ENCODE measurements around the gene CHRDL1. TPM values are rescaled to one million over a fixed set of nuclear protein-coding genes. Genes with fewer than 3 reads are reported as not detected.

The CHRDL1 gene
- total RNA-seq, 1 donor from 2014 or later: 4.4 TPM

DNA sequence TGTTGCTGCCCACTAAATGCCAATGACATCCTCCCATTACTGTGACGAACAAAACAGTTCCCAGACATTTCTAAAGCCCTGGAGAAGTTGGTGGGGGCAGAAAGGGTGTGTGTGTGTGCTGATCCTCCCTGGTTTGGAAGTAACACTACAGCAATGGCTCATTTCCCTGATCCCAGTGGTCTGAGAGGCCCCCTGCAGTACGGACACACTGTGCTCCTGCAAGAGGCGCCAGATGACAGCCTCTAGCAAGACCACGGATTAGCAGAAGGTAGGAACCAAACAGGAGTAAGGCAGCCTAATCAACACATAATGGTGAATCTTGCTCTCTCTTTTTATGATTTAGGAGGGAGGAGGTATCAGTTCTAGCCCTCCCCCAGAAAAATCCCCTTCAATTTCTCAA is 49.6 kb downstream of the CHRDL1 start:
- intact Hi-C loops (cut with micrococcal nuclease): no loop called here
- DNase-seq (no peak), ATAC-seq (no peak)

DNA sequence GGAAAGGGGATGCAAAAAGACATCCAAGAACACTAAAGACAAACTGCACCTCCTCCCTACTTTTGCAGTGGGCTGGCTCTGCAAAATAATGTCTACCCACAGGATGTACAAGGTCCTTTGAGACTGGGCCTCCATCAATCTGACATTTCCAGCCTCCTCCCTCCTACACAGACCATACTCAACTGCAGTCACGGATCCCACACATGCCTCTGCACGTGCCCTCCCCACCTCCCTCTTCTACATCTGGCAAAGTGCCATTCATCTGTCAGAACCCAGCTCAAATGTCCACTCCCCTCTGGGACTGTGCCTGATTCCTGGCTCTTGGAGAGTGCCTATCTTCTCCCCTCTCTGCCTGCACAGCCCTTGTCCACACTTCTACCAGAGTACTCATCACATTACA is 50.3 kb downstream of the CHRDL1 start:
- intact Hi-C loops (cut with micrococcal nuclease): no loop called here
- ATAC-seq (no peak), DNase-seq (no peak)

DNA sequence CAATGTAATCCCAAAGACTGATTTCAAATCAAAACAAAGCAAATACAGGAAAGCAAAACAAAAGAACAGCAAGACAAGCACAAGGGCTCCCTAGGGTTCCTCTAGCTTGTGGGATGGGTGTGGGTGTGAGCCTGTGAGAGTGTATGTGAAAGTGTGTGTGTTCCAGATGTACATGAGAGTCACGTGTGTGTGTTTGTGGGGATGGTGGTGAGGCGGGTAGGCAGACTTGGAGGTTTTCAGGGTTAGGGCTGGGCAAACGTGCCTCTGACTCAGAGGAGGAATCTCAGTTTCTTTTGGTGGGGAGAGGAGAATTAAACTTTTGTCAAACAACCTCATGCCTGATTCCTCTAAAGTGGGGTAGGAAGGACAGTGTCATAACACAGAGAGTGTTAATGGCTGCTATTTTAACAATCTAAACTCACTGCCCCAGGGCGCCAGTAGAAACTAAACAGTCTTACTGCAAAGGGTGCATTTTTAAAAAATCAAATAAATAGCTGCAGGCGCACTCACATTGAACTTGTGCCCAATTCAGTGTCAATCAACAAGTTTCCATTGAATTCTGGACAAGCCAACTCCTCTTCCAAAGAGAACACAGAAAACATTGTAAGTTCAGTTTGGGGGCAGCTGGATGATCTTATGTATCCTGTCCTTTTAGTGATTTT is 51.8 kb downstream of the CHRDL1 start:
- DNase-seq (no peak), ATAC-seq (no peak)
- intact Hi-C loops (cut with micrococcal nuclease): no loop called here

- intact Hi-C loops (cut with micrococcal nuclease): no loop called here
- no peak for DNase-seq
- ATAC-seq: no peak
Observed at GRCh38 chrX:110741213-110741796, 54.3 kb downstream of the CHRDL1 start.

DNA sequence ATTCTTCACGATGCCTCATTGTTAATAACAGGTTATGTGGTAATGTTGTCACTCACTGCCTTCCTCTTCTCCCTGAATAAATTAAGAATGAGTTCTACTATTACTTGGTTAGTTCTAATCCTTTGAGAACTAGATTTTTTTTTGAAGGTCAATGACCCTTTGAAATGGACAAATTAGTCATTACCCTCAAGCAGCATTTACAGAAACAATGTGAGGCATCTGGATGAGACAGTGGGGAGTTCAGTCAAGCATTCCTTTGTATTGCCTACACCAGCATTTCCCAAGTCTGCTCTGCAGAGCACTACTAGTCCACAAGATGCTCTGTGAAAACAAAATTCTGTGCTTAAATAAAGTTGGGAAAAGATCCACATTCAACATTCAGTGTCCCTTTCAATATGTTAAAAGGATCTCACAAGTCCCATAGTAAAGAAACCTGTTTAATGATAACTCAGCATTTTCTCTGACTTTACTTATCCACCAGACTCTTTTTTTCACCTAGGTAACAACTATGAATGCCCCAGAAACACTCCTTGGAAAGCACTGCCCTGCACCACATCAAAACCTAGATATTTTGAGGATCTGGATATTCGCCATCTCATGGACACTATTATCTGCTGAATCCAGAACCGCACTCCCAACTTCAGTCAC is 60.6 kb downstream of the CHRDL1 start:
- ATAC-seq (no peak), DNase-seq (no peak)
- intact Hi-C loops (cut with micrococcal nuclease): no loop called here

DNA sequence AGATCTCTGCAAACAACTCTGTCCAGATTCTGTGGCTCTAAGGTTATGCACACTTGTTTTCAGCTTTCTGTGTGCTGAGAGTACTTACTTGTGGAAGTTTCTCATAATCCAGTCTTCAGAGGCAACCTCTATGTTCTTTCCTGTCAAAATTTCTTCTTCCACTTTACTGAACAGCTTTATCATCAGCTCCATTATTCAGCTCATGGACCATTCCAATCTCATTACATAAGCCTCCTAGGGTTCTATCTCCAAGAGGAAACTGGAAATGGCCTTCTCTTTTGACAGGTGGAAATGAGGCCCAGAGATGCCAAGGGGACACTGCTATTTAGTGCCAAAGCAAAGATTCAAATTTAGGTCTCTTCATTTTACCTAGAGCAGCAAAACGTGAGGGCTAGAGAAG is 61.3 kb downstream of the CHRDL1 start:
- no peak for ATAC-seq
- intact Hi-C loops (cut with micrococcal nuclease): no loop called here

DNA sequence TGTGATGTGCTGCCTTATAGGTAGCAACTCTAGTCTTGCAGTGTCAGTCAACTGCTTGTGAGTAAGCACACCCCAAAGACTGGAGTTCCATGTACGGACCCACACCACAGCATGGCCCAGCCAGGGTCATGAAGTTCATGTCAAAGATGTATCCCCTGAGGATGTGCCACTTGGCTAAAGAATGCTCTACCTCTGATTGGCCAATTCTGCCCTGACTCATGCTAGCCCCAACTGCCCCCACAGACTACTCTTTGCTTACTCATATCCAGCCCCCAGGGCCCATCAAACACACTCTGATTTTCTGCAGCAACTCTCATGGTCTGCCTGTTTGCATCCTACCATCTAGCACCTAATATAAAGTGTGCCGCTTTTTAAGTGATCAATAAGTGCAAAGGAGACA is 62.5 kb downstream of the CHRDL1 start:
- DNase-seq (no peak), ATAC-seq (no peak)
- intact Hi-C loops (cut with micrococcal nuclease): no loop called here

More for the DNA sequence above, 61.3 kb downstream of the CHRDL1 start:
- no peak for DNase-seq

- ATAC-seq: peak; percentile 72
- intact Hi-C loops (cut with micrococcal nuclease): no loop called here
- DNase-seq: peak; percentile 25
Observed at GRCh38 chrX:110732266-110732665, 63.4 kb downstream of the CHRDL1 start.

GRCh38 chrX:110723844-110724243 is 71.8 kb downstream of the CHRDL1 start:
- ATAC-seq (no peak), DNase-seq (no peak)
- intact Hi-C loops (cut with micrococcal nuclease): no loop called here

DNA sequence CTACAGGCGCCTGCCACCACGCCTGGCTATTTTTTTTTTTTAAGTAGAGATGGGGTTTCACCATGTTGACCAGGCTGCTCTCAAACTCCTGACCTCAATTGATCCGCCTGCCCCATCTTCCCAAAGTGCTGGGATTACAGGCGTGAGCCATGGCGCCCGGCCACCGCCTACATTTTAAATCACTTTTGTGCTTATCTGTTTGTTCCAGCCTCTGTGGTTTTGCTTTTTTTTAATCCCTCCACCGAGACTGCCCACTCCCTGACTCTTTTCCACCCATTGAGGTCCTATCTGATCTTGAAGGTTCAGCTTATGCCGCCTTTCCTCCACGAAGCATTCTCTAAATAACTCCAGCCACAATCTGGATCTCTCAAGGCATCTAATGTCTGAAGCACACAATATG is 73.5 kb downstream of the CHRDL1 start:
- ATAC-seq: no peak
- intact Hi-C loops (cut with micrococcal nuclease): no loop called here
- DNase-seq: no peak

DNA sequence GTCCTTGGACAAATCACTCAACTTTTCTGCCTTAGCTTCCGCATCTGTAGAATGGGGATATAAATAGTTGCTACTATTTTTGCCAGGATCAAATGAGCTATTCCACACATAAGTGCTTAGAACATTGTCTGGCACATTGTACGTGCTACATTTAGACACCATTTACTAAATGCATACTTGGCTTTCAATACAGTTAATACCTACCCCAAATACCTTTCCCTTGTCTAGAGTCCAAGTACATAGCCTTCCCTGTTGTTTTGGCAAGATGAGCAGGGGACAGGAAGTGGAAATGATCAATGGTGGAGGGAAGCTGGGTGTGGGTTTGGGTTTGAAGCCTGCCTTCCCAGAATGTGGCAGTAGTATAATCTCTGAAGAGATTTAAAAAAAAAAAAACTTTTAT is 82.0 kb downstream of the CHRDL1 start:
- no peak for DNase-seq
- no peak for ATAC-seq
- intact Hi-C loops (cut with micrococcal nuclease): no loop called here

DNA sequence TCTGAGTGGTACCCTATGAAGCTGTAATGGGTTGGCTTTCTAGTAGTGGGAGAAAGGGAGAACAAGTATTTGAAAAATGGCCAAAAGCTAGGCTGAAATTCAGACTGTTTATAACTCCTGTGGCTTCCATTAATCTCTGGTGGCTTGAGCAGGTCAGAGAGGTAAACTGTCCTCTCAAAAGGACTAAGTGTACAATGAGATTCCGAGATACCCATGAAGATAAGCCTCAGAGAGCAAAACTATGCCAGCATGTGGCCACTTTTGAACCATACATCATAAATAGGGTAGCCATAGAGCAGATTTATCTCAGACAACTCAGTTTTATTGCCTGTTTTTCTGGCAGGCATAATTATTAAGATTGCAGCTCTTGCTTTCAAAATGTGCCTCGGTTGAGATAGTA is 89.2 kb downstream of the CHRDL1 start:
- intact Hi-C loops (cut with micrococcal nuclease): no loop called here
- ATAC-seq: no peak
- DNase-seq: no peak

- ATAC-seq (no peak), DNase-seq (no peak)
- intact Hi-C loops (cut with micrococcal nuclease): no loop called here
Observed at GRCh38 chrX:110703641-110704040, 92.0 kb downstream of the CHRDL1 start.

- ATAC-seq (no peak), DNase-seq (no peak)
- intact Hi-C loops (cut with micrococcal nuclease): no loop called here
Observed at GRCh38 chrX:110699109-110699508, 96.5 kb downstream of the CHRDL1 start.

DNA sequence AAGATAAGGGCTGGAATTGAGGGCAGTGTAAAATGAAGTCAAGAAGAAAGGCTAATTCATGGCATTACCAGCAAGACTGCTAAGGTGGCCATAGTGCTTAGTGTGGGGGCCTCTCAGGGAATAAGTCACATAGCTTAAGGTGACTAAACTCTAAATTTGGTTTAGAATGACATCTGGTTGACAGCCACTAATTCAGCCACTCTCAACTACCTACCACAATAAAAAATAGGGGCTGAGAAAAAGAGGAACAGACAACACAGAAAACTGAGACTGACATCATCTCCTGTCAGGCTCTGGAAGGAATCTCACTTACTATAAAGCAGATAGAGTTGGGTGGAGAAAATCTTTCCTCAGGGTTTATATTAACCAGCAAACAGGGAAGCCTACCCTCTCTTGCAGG is 96.9 kb downstream of the CHRDL1 start:
- ATAC-seq (no peak), DNase-seq (no peak)
- intact Hi-C loops (cut with micrococcal nuclease): no loop called here

- ATAC-seq (no peak), DNase-seq (no peak)
- intact Hi-C loops (cut with micrococcal nuclease): no loop called here
Observed at GRCh38 chrX:110692866-110693265, 102.8 kb downstream of the CHRDL1 start.

DNA sequence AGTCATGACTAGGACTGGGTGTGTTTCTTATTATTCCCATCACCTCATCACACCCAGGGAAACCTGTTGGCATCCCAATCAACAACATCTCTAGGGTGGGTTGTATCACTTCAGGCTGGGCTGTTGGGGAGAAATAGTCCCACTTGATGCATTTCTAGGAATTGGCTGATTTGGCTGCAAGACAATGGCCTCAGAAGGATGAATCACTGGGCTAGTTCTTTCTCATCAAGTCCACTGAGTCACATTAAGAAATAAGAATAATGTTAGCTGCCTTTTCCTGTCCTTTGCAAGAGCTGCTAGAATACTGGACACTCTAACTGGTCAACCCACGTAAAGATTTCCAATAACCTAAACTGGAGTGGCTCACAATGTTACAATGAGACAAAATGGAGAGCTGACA is 104.2 kb downstream of the CHRDL1 start:
- intact Hi-C loops (cut with micrococcal nuclease): no loop called here
- DNase-seq: no peak
- no peak for ATAC-seq

DNA sequence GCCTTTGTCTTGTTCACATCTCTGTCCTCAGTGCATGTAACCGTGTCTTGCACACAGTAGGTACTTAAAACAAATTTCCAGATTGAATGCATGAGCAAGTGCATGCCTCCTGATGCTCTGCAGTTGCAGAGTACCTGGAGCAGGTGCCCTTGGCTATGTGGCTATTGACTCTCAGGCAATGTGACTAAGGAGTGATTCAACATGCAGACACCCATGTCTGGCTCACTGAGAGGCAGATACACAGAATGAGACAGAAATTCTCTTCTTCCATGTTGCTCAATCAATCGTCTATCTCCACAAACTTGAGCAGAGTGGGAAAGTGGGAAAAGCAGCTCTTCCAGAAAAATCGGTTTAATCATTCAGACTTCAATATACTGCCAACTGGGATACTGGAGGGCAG is 111.0 kb downstream of the CHRDL1 start:
- intact Hi-C loops (cut with micrococcal nuclease): no loop called here
- DNase-seq (no peak), ATAC-seq (no peak)

DNA sequence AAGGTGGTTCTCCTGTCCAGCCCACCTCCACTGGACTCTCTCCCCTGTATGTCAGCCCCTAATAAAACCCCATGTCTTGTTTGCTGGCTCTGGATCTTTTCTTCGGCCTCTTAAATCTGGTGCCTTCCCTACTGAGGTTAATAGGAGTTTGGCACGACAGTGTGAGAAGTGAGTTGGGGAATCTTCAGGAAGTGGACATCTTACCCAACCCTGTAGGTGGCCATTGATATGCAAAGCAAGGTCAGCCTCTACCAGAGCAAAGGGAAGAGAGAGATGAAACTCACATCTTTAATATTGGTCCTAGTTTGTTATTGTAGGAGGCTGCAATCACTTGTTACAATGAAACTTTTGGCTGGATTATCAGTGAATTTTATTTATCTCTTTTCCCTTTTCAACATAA is 111.7 kb downstream of the CHRDL1 start:
- intact Hi-C loops (cut with micrococcal nuclease): no loop called here
- no peak for ATAC-seq
- DNase-seq: no peak

GRCh38 chrX:110678591-110678990 is 117.0 kb downstream of the CHRDL1 start:
- no peak for DNase-seq
- ATAC-seq: no peak
- intact Hi-C loops (cut with micrococcal nuclease): no loop called here

GRCh38 chrX:110675886-110676285 is 119.7 kb downstream of the CHRDL1 start:
- DNase-seq (no peak), ATAC-seq (no peak)
- intact Hi-C loops (cut with micrococcal nuclease): no loop called here

Measured in left ventricle myocardium superior (tissue), 1 donor.